ENCODE measurements around the gene GABRB3.

DNA sequence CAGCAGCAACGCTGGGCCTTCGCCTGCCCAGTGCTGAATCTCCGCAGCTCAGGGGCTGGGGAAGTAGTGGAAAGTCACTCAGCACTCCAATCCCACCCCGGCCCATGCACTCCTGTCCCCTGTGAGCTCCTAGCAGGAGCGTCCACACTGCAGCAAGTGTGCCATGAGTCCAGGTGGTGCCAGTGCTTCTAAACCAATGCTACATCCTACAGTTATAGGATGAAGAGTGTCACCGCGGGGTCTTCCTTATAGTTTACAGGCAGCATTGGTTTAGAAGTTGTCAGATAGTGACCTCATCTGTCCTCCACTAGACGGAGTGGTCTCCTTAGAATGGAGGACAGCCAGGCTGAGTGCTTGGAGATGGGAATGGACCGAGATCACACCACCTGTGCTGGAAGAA is 221.4 kb downstream of the GABRB3 start:
- TF ChIP-seq, protein P1, sequence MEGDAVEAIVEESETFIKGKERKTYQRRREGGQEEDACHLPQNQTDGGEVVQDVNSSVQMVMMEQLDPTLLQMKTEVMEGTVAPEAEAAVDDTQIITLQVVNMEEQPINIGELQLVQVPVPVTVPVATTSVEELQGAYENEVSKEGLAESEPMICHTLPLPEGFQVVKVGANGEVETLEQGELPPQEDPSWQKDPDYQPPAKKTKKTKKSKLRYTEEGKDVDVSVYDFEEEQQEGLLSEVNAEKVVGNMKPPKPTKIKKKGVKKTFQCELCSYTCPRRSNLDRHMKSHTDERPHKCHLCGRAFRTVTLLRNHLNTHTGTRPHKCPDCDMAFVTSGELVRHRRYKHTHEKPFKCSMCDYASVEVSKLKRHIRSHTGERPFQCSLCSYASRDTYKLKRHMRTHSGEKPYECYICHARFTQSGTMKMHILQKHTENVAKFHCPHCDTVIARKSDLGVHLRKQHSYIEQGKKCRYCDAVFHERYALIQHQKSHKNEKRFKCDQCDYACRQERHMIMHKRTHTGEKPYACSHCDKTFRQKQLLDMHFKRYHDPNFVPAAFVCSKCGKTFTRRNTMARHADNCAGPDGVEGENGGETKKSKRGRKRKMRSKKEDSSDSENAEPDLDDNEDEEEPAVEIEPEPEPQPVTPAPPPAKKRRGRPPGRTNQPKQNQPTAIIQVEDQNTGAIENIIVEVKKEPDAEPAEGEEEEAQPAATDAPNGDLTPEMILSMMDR (IDR thresholded peaks at IDR 0.05; ENCODE audit: extremely low read depth in 1 of 2, insufficient read depth in 1 of 2, low read depth in 1 of 2, low read length in 2 of 2) = no peak
- no peak for TF ChIP-seq POLR2A (IDR thresholded peaks at IDR 0.05; ENCODE audit: low read depth, low read length)
- TF ChIP-seq POLR2AphosphoS5 (IDR thresholded peaks at IDR 0.05; ENCODE audit: insufficient read depth, low read depth, low read length) = no peak
- TF ChIP-seq, protein P2, sequence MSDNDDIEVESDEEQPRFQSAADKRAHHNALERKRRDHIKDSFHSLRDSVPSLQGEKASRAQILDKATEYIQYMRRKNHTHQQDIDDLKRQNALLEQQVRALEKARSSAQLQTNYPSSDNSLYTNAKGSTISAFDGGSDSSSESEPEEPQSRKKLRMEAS (IDR thresholded peaks at IDR 0.05; ENCODE audit: insufficient read depth, insufficient read length) = no peak

Data from endothelial cell of umbilical vein (primary cell).